ENCODE data around the gene MPPED2.

Gene MPPED2

GRCh38 chr11:30365793-30366517, 220.2 kb downstream of the MPPED2 start:
- DNase-seq (ENCODE audit: insufficient read length, low spot score) (no peak), FAIRE-seq (no peak)
- TF ChIP-seq CTCF (IDR thresholded peaks at IDR 0.05; ENCODE audit: insufficient read depth, missing control alignments), result no peak

GRCh38 chr11:30364837-30365482, 221.2 kb downstream of the MPPED2 start:
- no peak for FAIRE-seq

DNA sequence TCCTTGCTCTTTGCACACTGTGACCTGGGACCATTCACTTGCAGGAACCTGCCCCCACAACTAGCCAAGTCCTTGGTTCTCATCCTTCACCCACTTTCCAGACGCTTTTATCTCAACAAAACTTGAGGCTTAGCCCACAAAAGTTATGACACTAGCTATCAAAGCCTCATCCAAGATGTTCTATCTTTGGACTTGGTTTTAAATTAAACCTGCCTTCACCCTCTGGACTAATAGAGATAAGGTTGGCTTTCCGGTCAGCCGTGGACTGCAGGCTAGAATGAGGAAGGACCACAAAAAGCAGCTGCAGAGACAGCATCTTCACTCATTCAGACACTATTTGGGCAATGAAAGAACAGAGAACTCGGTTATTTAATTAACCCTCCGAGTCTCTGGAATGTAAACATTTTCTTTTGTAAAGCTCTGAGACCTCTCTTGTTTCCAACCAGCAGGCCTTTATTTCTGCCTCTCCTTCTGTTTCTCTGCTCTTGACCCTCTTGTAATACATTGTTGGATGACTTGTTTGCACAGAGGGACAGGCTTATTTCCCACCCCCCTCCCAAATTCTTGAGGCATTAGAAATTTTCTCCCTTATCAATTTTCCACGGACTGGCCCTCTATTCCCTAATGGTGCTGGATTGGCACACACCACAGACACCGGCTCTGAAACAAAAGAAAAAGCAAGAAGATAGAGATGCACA, 221.9 kb downstream of the MPPED2 start:
- FAIRE-seq (no peak), DNase-seq (ENCODE audit: insufficient read length, low spot score) (no peak)
- no peak for TF ChIP-seq CTCF (IDR thresholded peaks at IDR 0.05; ENCODE audit: insufficient read depth, missing control alignments)

More at GRCh38 chr11:30364837-30365482, 221.2 kb downstream of the MPPED2 start:
- no peak for DNase-seq (ENCODE audit: insufficient read length, low spot score)
- no peak for TF ChIP-seq CTCF (IDR thresholded peaks at IDR 0.05; ENCODE audit: insufficient read depth, missing control alignments)

DNA sequence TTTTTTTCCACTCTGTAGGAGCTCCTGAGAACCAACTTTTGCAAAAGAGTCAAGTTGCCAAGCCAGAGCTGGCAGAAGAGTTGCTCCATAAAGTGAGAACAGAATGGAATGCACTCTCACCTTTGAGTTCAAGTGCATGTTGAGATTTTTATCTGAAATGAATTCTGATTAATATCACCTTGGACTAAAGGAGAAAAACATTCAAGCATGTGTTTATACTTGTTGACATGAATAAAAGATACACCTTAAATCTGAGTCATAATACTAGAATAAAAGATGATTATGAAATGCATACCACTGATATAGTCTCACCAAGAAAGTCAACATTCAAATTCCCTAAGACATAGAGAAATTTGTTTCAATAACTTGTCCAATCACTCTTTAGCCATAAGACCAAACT, 225.4 kb downstream of the MPPED2 start:
- TF ChIP-seq CTCF (IDR thresholded peaks at IDR 0.05; ENCODE audit: insufficient read depth, missing control alignments), result no peak
- DNase-seq (ENCODE audit: insufficient read length, low spot score) (no peak), FAIRE-seq (no peak)
